Measurements from ENCODE around the gene ADRB1. TPM values are rescaled to one million over a fixed set of nuclear protein-coding genes. Genes with fewer than 3 reads are reported as not detected.

The ADRB1 gene
- total and polyA plus RNA-seq, 2 of the 13 experiments (the other 11 are each of a cell fraction or from before 2014, with no cell fraction given) = 0.07 TPM; not detected in 1

- Histone ChIP-seq H3K79me2 (ENCODE audit: insufficient read depth, low read length) (no peaks in the 10 kb centered on the region), H3K27ac (ENCODE audit: extremely low read length, insufficient read depth, low read length) (no peak overlapping the region), H2AFZ (ENCODE audit: low read length) (no peak overlapping the region), H3K36me3 (replicated peaks in 1 of 2; ENCODE audit: control insufficient read depth in 1 of 2, insufficient read depth in 2 of 2, low read length in 2 of 2) (no peaks in the 10 kb centered on the region), H3K4me3 (replicated peaks in 1 of 3; ENCODE audit: insufficient read depth in 1 of 3, low read depth in 2 of 3, low read length in 3 of 3) (no peak overlapping the region), H3K9ac (ENCODE audit: insufficient read depth, low read depth, low read length) (no peak overlapping the region), H3K9me3 (ENCODE audit: low read length) (no peaks in the 10 kb centered on the region), H4K20me1 (ENCODE audit: insufficient read depth, low read length) (no peaks in the 10 kb centered on the region), H3K4me2 (ENCODE audit: low read depth, low read length) (no peak overlapping the region), H3K4me1 (ENCODE audit: insufficient read depth, low read length) (no peaks in the 10 kb centered on the region), H3K27me3 (ENCODE audit: control insufficient read depth in 1 of 2, insufficient read depth in 2 of 2, low read length in 2 of 2) (peaks cover 0 to 24% of the 10 kb centered on the region in 2 experiments; a peak in 3 of 5 replicates)
- in situ Hi-C loops (cut with HindIII; ENCODE audit: extremely low pct_ligation_motif_present, low pct_unique_long_range_greater_than_20kb) = no loop called here
- TF ChIP-seq ZNF660 (CRISPR knock-in tag; IDR thresholded peaks at IDR 0.05; ENCODE audit: borderline replicate concordance, low read depth) (no peak), ZNF101 (CRISPR knock-in tag; IDR thresholded peaks at IDR 0.05; ENCODE audit: borderline replicate concordance, low read depth) (no peak), SUZ12 (IDR thresholded peaks at IDR 0.05; ENCODE audit: low read depth, low read length) (no peak), TOE1 (CRISPR knock-in tag; IDR thresholded peaks at IDR 0.05) (no peak), TOPORS (CRISPR knock-in tag; IDR thresholded peaks at IDR 0.05) (no peak), RFXANK (CRISPR knock-in tag; IDR thresholded peaks at IDR 0.05) (no peak), TEAD3 (CRISPR knock-in tag; optimal IDR thresholded peaks at IDR 0.05; ENCODE audit: borderline replicate concordance) (no peak), ZNF451 (CRISPR knock-in tag; IDR thresholded peaks at IDR 0.05) (no peak), SRSF1 (optimal IDR thresholded peaks at IDR 0.05; ENCODE audit: low read depth, low read length) (no peak), ZBTB46 (CRISPR knock-in tag; IDR thresholded peaks at IDR 0.05; ENCODE audit: borderline replicate concordance) (no peak), ZNF503 (CRISPR knock-in tag; IDR thresholded peaks at IDR 0.05) (no peak), THYN1 (CRISPR knock-in tag; IDR thresholded peaks at IDR 0.05; ENCODE audit: borderline replicate concordance, low read depth) (no peak), RNF219 (CRISPR knock-in tag; IDR thresholded peaks at IDR 0.05) (no peak), PHF5A (CRISPR knock-in tag; IDR thresholded peaks at IDR 0.05; ENCODE audit: low read depth, unreplicated experiment) (no peak)
- BruUV-seq (replicated peaks) = no TSS peak
- ATAC-seq (no peak), FAIRE-seq (no peak), DNase-seq (ENCODE audit: low spot score) (no peak)
- CTCF ChIA-PET (ENCODE audit: low intra/inter-chr PET ratio, low total read pairs) = no interaction called here
- intact Hi-C loops (cut with micrococcal nuclease; ENCODE audit: unreplicated experiment) = no loop called here
- POLR2A ChIA-PET = no interaction called here
- 50% methylated on average over 6 of the region's 6 CpGs for WGBS (ENCODE audit: low lambda C conversion rate)
Measured at GRCh38 chr10:114068054-114068707, 24.5 kb downstream of the ADRB1 start.

All from HepG2 (cell line).